HepG2 (cell line): ENCODE results near the gene STK39. TPM values are rescaled to one million over a fixed set of nuclear protein-coding genes. Genes with fewer than 3 reads are reported as not detected.

Experiments used
- ATAC-seq: fragments of 200-7000 bp; cut with Tn5 transposase; 3 replicates; pipeline ENCODE4 v1.9.1; 2020; ENCODE audit warnings: mild to moderate bottlenecking, moderate library complexity
- BruUV-seq: library from RNA; stranded (reverse); fragments of 400-500 nt; replicated peaks from 2 replicates; lab custom pipeline; 2021; lab: Mats Ljungman, UMichigan
- CTCF ChIA-PET: fragments of 300-600 bp; formaldehyde crosslinking; extraction: SDS; loops from one replicate; lab custom pipeline; 2021; ENCODE audit warnings: low total read pairs, inconsistent platforms, low intra/inter-chr PET ratio; lab: Yijun Ruan, JAX
- POLR2A ChIA-PET: fragments of 350-600 bp; sonication (Branson Sonifier 250); formaldehyde crosslinking; loops from one replicate; lab custom pipeline; 2020; ENCODE audit warnings: antibody characterized with exemption, inconsistent platforms; lab: Yijun Ruan, JAX
- DNase-seq: peaks from one replicate; pipeline ENCODE4 v3.0.0-alpha.2; 2015; ENCODE audit warnings: low spot score
- FAIRE-seq: peaks from 3 replicates; lab custom pipeline; 2011; peaks lifted over from hg19 to GRCh38; lab: Jason Lieb, UNC
- H2AFZ ChIP-seq: one replicate; pipeline ENCODE4 v1.6.1; 2011; ENCODE audit warnings: low read length, inconsistent platforms
- H3K27ac ChIP-seq: fragments of 300-600 bp; 3 replicates; pipeline ENCODE4 v1.8.0; 2011; ENCODE audit warnings: mixed run types, mild to moderate bottlenecking, mixed read lengths, low read length, inconsistent platforms; ENCODE audit not compliant: insufficient read depth; ENCODE audit errors: extremely low read length
- H3K27me3 ChIP-seq, 2 experiments: fragments of 200-600 bp in 1 of 2; 2 replicates in 1 of 2; 3 replicates in 1 of 2; pipeline versions ENCODE4 v1.6.0 to v1.8.0; 2011; ENCODE audit warnings: low read length in 2 of 2, mild to moderate bottlenecking in 2 of 2, moderate library complexity in 2 of 2, inconsistent platforms in 1 of 2; ENCODE audit not compliant: insufficient read depth in 2 of 2, control insufficient read depth in 1 of 2
- H3K36me3 ChIP-seq, 2 experiments: fragments of 200-600 bp in 1 of 2; replicated peaks in 1 of 2; 2 replicates in 1 of 2; 3 replicates in 1 of 2; pipeline versions ENCODE4 v1.5.1 to v1.8.0; 2011; ENCODE audit warnings: low read length in 2 of 2, inconsistent platforms in 1 of 2; ENCODE audit not compliant: insufficient read depth in 2 of 2, control insufficient read depth in 1 of 2
- H3K4me1 ChIP-seq: 2 replicates; pipeline ENCODE4 v1.5.1; 2012; ENCODE audit warnings: low read length, inconsistent platforms; ENCODE audit not compliant: insufficient read depth
- H3K4me2 ChIP-seq: 2 replicates; pipeline ENCODE4 v1.6.0; 2011; ENCODE audit warnings: low read depth, low read length, inconsistent platforms
- H3K4me3 ChIP-seq, 3 experiments: fragments of 200-600 bp in 1 of 3; sonication (generic), shearing (Covaris generic) in 1 of 3; replicated peaks in 1 of 3; 2 replicates each; pipeline ENCODE4 v1.5.1; 2011 to 2016; ENCODE audit warnings: low read length in 3 of 3, inconsistent platforms in 2 of 3, low read depth in 2 of 3, mild to moderate bottlenecking in 2 of 3, control low read depth in 1 of 3, mixed read lengths in 1 of 3; ENCODE audit not compliant: insufficient read depth in 1 of 3
- H3K79me2 ChIP-seq: one replicate; pipeline ENCODE4 v1.6.1; 2011; ENCODE audit warnings: low read length, inconsistent platforms; ENCODE audit not compliant: insufficient read depth
- H3K9ac ChIP-seq: 2 replicates; pipeline ENCODE4 v1.6.0; 2011; ENCODE audit warnings: mild to moderate bottlenecking, low read depth, low read length, inconsistent platforms; ENCODE audit not compliant: insufficient read depth
- H3K9me3 ChIP-seq: 2 replicates; pipeline ENCODE4 v1.5.1; 2012; ENCODE audit warnings: mild to moderate bottlenecking, low read length
- H4K20me1 ChIP-seq: 2 replicates; pipeline ENCODE4 v1.6.0; 2011; ENCODE audit warnings: inconsistent platforms, mild to moderate bottlenecking, low read length, moderate library complexity; ENCODE audit not compliant: insufficient read depth
- BORCS8-MEF2B ChIP-seq: sonication (generic); formaldehyde crosslinking; IDR thresholded peaks from 2 replicates; pipeline ENCODE4 v1.8.0; 2022; ENCODE audit warnings: mild to moderate bottlenecking, missing genetic modification reagents
- CHCHD3 ChIP-seq: sonication (generic); formaldehyde crosslinking; IDR thresholded peaks from 2 replicates; pipeline ENCODE4 v1.8.0; 2022; ENCODE audit warnings: mild to moderate bottlenecking, missing genetic modification reagents, moderate library complexity
- DMAP1 ChIP-seq: IDR thresholded peaks from 2 replicates; pipeline ENCODE4 v1.6.1; 2016
- FOSL1 ChIP-seq: sonication (generic); formaldehyde crosslinking; IDR thresholded peaks from 2 replicates; pipeline ENCODE4 v1.9.0; 2021; ENCODE audit warnings: missing genetic modification reagents, borderline replicate concordance
- HNF4G ChIP-seq, 2 experiments: sonication (generic) in 1 of 2; formaldehyde crosslinking in 1 of 2; IDR thresholded peaks; 2 replicates each; pipeline versions ENCODE4 v1.4.0 to v1.6.1; 2011 to 2020; ENCODE audit warnings: borderline replicate concordance in 2 of 2, low read depth in 2 of 2, mild to moderate bottlenecking in 2 of 2, low read length in 1 of 2, missing genetic modification reagents in 1 of 2, moderate library complexity in 1 of 2
- KAT7 ChIP-seq: IDR thresholded peaks from 2 replicates; pipeline ENCODE4 v1.6.1; 2018; ENCODE audit warnings: borderline replicate concordance, missing compliant biosample characterization
- KLF11 ChIP-seq: IDR thresholded peaks from 2 replicates; pipeline ENCODE4 v1.6.1; 2016; ENCODE audit warnings: missing compliant biosample characterization
- MXD4 ChIP-seq: IDR thresholded peaks from 2 replicates; pipeline ENCODE4 v1.6.1; 2016; ENCODE audit warnings: mild to moderate bottlenecking, missing biosample characterization, missing genetic modification reagents
- NCOR1 ChIP-seq: fragments of 200-600 bp; sonication (generic); IDR thresholded peaks from 2 replicates; pipeline ENCODE4 v1.7.0; 2017; ENCODE audit warnings: antibody characterized with exemption, low read length, borderline replicate concordance
- RBM22 ChIP-seq: fragments of 200-400 bp; formaldehyde crosslinking; optimal IDR thresholded peaks from 2 replicates; pipeline ENCODE3; 2017; ENCODE audit warnings: mild to moderate bottlenecking, low read length, moderate library complexity
- ZNF17 ChIP-seq: sonication (generic); formaldehyde crosslinking; IDR thresholded peaks from 2 replicates; pipeline ENCODE4 v1.5.0; 2020; ENCODE audit warnings: mild to moderate bottlenecking, missing genetic modification reagents
- ZNF282 ChIP-seq: fragments of 450-650 bp; IDR thresholded peaks from 2 replicates; pipeline ENCODE4 v1.6.1; 2018; ENCODE audit not compliant: partially characterized antibody
- ZNF652 ChIP-seq: IDR thresholded peaks from 2 replicates; pipeline ENCODE4 v1.6.1; 2016; ENCODE audit warnings: low read depth, borderline replicate concordance
- ZNF790 ChIP-seq: sonication (generic); formaldehyde crosslinking; IDR thresholded peaks from 2 replicates; pipeline ENCODE4 v1.8.0; 2022; ENCODE audit warnings: missing genetic modification reagents, mild to moderate bottlenecking, borderline replicate concordance
- ZNF816 ChIP-seq: sonication (generic); formaldehyde crosslinking; IDR thresholded peaks from 2 replicates; pipeline ENCODE4 v1.8.0; 2022; ENCODE audit warnings: missing genetic modification reagents, mild to moderate bottlenecking, borderline replicate concordance
- WGBS: methylation state at CpG from one replicate; pipeline ENCODE4 v1.1.6; 2017; ENCODE audit warnings: low lambda C conversion rate; 5-methylcytosine and 5-hydroxymethylcytosine counted together
- in situ Hi-C: cut with HindIII; loops from 2 replicates; pipeline ENCODE4 v1.10.0; 2017; ENCODE audit warnings: low pct_unique_long_range_greater_than_20kb; ENCODE audit not compliant: extremely low pct_ligation_motif_present
- intact Hi-C: fragments of 100-400 bp; cut with micrococcal nuclease; formaldehyde crosslinking; loops from one replicate; pipeline ENCODE4 v1.10.0; 2022; ENCODE audit not compliant: unreplicated experiment
- polyA plus RNA-seq, 8 experiments: library from polyadenylated mRNA; depleted of rRNA in 3 of 8; stranded (reverse) in 7 of 8; unstranded in 1 of 8; fragments of >200 nt; fragmentation: Illumina TruSeq in 4 of 8; extraction: Trizol in 4 of 8; gene quantifications; 2 replicates each; pipeline versions ENCODE4 v1.2.1 to v1.2.3, GENCODE V29; 2011 to 2016; ENCODE audit warnings: low read depth in 4 of 8, missing spikeins in 1 of 8, mixed read lengths in 1 of 8; ENCODE audit not compliant: insufficient read depth in 1 of 8
- total RNA-seq, 5 experiments: library from RNA; depleted of rRNA; stranded (reverse); fragments of >200 nt; fragmentation: Illumina TruSeq; extraction: Trizol; gene quantifications; 2 replicates each; pipeline ENCODE4 v1.2.3, GENCODE V29; 2016; ENCODE audit warnings: low read depth in 1 of 5
- TF ChIP-seq, protein P1 (sequence below): IDR thresholded peaks from 2 replicates; pipeline ENCODE4 v1.6.1; 2012; ENCODE audit warnings: low read length, improper control_type of control experiment
- TF ChIP-seq, protein P2 (sequence below): IDR thresholded peaks from 2 replicates; pipeline ENCODE4 v1.6.1; 2016; ENCODE audit warnings: mild to moderate bottlenecking, missing biosample characterization, missing genetic modification reagents

The STK39 gene
- total and polyA plus RNA-seq, 2 of the 13 experiments (the other 11 are each of a cell fraction or from before 2014, with no cell fraction given) = 27.3 to 38.4 TPM

DNA sequence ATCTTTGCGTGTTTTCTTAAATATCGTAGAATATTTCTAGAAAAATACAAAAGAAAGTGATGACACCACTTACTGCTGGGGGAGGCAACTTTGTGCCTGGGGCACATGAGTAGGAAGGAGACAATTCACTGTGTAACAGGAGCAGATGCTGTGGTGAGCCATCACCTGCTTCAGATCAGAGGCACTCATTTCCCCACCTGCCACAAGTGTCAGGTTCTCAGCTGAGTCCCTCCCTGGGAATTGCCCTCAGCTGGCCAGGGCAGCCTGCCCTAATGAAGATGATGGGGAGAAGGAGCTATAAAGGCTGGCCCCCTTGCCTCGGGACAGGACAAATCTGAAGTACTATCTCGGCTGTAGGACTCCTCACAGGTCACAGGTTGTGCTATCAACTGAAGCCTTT, 322.8 kb downstream of the STK39 start (continued):
- no peak for TF ChIP-seq KAT7 (CRISPR knock-in tag)
- TF ChIP-seq ZNF816 = no peak
- no peak for TF ChIP-seq CHCHD3 (CRISPR knock-in tag)
- no peak for TF ChIP-seq ZNF282
- TF ChIP-seq MXD4 (CRISPR knock-in tag) = no peak
- TF ChIP-seq, protein P1, sequence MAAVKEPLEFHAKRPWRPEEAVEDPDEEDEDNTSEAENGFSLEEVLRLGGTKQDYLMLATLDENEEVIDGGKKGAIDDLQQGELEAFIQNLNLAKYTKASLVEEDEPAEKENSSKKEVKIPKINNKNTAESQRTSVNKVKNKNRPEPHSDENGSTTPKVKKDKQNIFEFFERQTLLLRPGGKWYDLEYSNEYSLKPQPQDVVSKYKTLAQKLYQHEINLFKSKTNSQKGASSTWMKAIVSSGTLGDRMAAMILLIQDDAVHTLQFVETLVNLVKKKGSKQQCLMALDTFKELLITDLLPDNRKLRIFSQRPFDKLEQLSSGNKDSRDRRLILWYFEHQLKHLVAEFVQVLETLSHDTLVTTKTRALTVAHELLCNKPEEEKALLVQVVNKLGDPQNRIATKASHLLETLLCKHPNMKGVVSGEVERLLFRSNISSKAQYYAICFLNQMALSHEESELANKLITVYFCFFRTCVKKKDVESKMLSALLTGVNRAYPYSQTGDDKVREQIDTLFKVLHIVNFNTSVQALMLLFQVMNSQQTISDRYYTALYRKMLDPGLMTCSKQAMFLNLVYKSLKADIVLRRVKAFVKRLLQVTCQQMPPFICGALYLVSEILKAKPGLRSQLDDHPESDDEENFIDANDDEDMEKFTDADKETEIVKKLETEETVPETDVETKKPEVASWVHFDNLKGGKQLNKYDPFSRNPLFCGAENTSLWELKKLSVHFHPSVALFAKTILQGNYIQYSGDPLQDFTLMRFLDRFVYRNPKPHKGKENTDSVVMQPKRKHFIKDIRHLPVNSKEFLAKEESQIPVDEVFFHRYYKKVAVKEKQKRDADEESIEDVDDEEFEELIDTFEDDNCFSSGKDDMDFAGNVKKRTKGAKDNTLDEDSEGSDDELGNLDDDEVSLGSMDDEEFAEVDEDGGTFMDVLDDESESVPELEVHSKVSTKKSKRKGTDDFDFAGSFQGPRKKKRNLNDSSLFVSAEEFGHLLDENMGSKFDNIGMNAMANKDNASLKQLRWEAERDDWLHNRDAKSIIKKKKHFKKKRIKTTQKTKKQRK = no peak

DNA sequence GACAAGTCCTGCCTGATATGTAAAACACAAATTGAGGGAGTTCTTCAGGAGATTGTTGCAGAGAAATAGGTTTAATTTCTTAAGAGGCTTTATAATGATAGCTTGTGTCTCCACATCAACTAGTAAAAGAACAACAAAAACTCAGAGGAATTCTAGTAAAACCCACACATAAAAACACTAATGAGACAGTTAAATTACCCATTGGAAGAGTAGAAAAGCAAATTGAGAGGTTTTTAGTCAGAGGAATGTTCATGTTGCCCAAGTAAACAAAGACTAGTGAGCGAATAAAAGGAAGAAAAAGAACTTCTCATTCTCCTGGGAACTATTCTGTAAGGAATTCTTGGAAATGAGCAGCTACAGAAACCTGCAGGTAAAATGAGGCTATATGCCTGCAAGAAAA, 330.6 kb downstream of the STK39 start:
- intact Hi-C loops = no loop called here
- no peaks in the 10 kb centered on the region for H3K36me3 ChIP-seq
- BruUV-seq = no TSS peak
- POLR2A ChIA-PET = no interaction called here
- CTCF ChIA-PET = no interaction called here
- H3K4me1 ChIP-seq = no peaks in the 10 kb centered on the region
- TF ChIP-seq RBM22 (no peak), KLF11 (CRISPR knock-in tag) (no peak), NCOR1 (no peak), ZNF17 (CRISPR knock-in tag) (no peak), ZNF790 (CRISPR knock-in tag) (no peak), FOSL1 (CRISPR knock-in tag) (no peak), BORCS8-MEF2B (CRISPR knock-in tag) (no peak), HNF4G (IDR thresholded peaks at IDR 0.05; ENCODE audit: borderline replicate concordance, low read depth, low read length) (no peak), HNF4G (CRISPR knock-in tag; IDR thresholded peaks at IDR 0.05; ENCODE audit: borderline replicate concordance, low read depth) (no peak), DMAP1 (CRISPR knock-in tag) (no peak), ZNF652 (no peak)
- TF ChIP-seq, protein P2, sequence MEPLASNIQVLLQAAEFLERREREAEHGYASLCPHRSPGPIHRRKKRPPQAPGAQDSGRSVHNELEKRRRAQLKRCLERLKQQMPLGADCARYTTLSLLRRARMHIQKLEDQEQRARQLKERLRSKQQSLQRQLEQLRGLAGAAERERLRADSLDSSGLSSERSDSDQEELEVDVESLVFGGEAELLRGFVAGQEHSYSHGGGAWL (CRISPR knock-in tag) = no peak
- in situ Hi-C loops = no loop called here
- DNase-seq (no peak), ATAC-seq (no peak), FAIRE-seq (no peak)
- no peaks in the 10 kb centered on the region for H3K27me3 ChIP-seq
- no peak overlapping the region for H3K27ac ChIP-seq
- no peak overlapping the region for H3K4me3 ChIP-seq
- no peaks in the 10 kb centered on the region for H3K79me2 ChIP-seq
- H3K9me3 ChIP-seq = no peaks in the 10 kb centered on the region
- WGBS = 31% methylated on average over 1 of the region's 1 CpG
- H3K9ac ChIP-seq = no peak overlapping the region
- H3K4me2 ChIP-seq = no peak overlapping the region
- H4K20me1 ChIP-seq = no peaks in the 10 kb centered on the region
- no peak overlapping the region for H2AFZ ChIP-seq
